Mesodermal cell (in vitro differentiated cells): Measurements from ENCODE around the gene SUPV3L1.

Experiments
- H3K27ac ChIP-seq: 2 replicates; pipeline ENCODE4 v1.7.0; 2013; ENCODE audit warnings: mild to moderate bottlenecking, low read depth, low read length, moderate library complexity; ENCODE audit not compliant: severe bottlenecking
- H3K36me3 ChIP-seq: 2 replicates; pipeline ENCODE4 v1.7.1; 2013; ENCODE audit warnings: mild to moderate bottlenecking, low read length, moderate library complexity; ENCODE audit not compliant: control insufficient read depth, insufficient read depth
- H3K4me1 ChIP-seq: one replicate; pipeline ENCODE4 v1.7.1; 2013; ENCODE audit warnings: mild to moderate bottlenecking, low read length; ENCODE audit not compliant: insufficient read depth, control insufficient read depth, poor library complexity, severe bottlenecking
- H3K4me3 ChIP-seq: 2 replicates; pipeline ENCODE4 v1.7.0; 2013; ENCODE audit warnings: low read length, control low read depth, mild to moderate bottlenecking; ENCODE audit not compliant: insufficient read depth, poor library complexity, severe bottlenecking; ENCODE audit errors: extremely low read depth
- H3K9me3 ChIP-seq: 2 replicates; pipeline ENCODE4 v1.7.1; 2013; ENCODE audit warnings: mild to moderate bottlenecking, low read length, moderate library complexity; ENCODE audit not compliant: control insufficient read depth
- WGBS, 2 experiments: methylation state at CpG; one replicate each; pipeline ENCODE4 v1.1.5; 2013; ENCODE audit warnings: missing lambda C conversion rate in 2 of 2; ENCODE audit not compliant: insufficient coverage in 2 of 2; 5-methylcytosine and 5-hydroxymethylcytosine counted together

SUPV3L1 gene

DNA sequence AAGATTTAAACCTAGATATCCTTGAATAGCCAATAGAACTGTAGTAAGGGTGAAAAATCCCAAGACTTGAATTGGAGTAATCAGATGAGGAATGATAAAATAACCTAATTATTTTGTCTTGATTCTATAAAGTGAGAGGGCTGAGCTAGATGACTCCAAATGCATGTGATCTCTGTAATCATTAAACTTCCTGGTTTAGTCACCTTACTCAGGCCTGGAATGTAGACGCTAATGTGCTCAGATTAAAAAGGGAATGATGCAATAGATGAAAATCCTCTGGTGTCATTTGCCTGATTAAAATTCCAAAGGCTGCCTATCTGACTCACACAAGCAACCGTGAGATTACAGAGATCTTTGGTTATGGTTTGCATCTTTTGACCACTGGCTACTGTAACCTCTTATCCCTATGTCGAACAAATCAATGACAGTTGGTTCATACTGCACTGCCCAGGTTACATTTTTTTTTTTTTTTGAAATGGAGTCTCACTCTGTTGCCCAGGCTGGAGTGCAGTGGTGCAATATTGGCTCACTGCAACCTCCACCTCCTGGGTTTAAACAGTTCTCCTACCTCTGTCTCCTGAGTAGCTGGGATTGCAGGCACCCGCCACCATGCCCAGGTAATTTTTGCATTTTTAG, 37.2 kb downstream of the SUPV3L1 start:
- WGBS, 2 experiments: 88 to 94% methylated on average over 2 to 3 of the region's 4 CpGs
- Histone ChIP-seq H3K27ac (peak overlapping the region; percentile 5), H3K36me3 (no peaks in the 10 kb centered on the region), H3K9me3 (peaks cover 5% of the 10 kb centered on the region), H3K4me3 (no peak overlapping the region), H3K4me1 (peaks cover 18% of the 10 kb centered on the region)

DNA sequence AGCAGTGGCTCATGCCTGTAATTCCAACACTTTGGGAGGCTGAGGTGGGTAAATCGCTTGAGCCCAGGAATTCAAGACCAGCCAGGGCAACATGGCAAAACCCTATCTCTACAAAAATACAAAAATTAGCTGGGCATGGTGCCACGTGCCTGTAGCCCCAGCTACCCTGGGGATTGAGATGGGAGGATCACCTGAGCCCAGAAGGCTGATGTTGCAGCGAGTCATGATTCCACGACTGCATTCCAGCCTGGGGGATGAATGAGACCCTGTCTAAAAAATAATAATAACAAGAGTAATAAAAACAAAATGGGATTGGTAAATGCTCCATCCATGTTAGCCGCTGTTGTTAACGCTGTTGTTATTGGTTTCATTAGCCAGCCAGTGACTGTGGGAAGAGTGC, 38.8 kb downstream of the SUPV3L1 start:
- H3K36me3 ChIP-seq: no peaks in the 10 kb centered on the region
- peaks cover 5% of the 10 kb centered on the region for H3K9me3 ChIP-seq
- H3K27ac ChIP-seq: no peak overlapping the region
- H3K4me3 ChIP-seq: no peak overlapping the region
- 97 to 100% methylated on average over 3 of the region's 6 CpGs for WGBS, 2 experiments
- H3K4me1 ChIP-seq: peaks cover 23% of the 10 kb centered on the region

DNA sequence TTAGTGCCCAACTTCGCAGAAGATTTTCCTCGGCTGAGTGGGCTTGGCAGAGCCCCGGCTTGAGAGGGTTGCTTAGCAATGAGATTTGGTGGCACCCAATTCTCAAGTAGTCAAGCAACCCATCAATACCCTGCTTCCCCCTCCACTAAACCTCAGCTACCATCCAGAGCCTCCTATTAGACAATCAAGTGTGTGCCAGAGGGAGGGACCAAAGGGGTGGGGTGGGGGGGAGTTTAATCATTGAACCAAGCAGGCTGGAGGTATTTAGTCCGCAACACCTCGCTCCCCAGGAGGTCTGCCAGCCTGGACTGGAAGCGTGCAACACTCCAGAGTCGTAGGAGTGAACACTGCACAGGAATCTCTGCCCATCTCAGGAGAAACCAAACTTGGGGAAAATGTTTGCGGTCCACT, 40.0 kb downstream of the SUPV3L1 start, which contains the start of gene HKDC1:
HKDC1 (plus strand) TSS at position 292 of the 411 bp plus-strand sequence; CDS start at position 396, 104 bp downstream.
- WGBS, 2 experiments: 96 to 98% methylated on average over 6 to 7 of the region's 8 CpGs
- Histone ChIP-seq H3K9me3 (no peaks in the 10 kb centered on the region), H3K4me1 (peaks cover 23% of the 10 kb centered on the region), H3K4me3 (no peak within 1 kb of the TSS), H3K36me3 (no peaks in the 10 kb centered on the region), H3K27ac (peak within 1 kb of the TSS; percentile 10)

DNA sequence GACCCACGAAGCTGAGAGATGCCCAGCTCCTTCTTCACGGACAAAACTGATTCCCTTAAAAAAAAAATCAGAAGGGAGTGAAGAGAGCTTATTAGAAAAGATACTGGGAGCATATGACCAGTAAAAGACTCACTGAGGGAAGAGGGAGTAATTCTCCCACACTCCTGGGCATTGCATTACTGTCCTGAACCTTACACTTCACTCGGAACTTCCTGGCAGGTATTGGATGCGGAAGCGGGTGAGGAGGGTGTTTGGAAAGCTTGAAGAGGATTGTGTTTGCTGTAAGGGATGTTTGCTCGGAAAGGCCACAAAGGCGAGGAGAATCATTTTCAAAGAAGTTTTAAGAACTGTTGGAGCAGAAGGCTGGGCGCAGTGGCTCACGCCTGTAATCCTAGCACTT, 40.5 kb downstream of the SUPV3L1 start:
- WGBS, 2 experiments: 91 to 95% methylated on average over 5 to 9 of the region's 9 CpGs
- peaks cover 25% of the 10 kb centered on the region for H3K4me1 ChIP-seq
- no peak overlapping the region for H3K4me3 ChIP-seq
- H3K36me3 ChIP-seq: no peaks in the 10 kb centered on the region
- no peaks in the 10 kb centered on the region for H3K9me3 ChIP-seq
- H3K27ac ChIP-seq: no peak overlapping the region

DNA sequence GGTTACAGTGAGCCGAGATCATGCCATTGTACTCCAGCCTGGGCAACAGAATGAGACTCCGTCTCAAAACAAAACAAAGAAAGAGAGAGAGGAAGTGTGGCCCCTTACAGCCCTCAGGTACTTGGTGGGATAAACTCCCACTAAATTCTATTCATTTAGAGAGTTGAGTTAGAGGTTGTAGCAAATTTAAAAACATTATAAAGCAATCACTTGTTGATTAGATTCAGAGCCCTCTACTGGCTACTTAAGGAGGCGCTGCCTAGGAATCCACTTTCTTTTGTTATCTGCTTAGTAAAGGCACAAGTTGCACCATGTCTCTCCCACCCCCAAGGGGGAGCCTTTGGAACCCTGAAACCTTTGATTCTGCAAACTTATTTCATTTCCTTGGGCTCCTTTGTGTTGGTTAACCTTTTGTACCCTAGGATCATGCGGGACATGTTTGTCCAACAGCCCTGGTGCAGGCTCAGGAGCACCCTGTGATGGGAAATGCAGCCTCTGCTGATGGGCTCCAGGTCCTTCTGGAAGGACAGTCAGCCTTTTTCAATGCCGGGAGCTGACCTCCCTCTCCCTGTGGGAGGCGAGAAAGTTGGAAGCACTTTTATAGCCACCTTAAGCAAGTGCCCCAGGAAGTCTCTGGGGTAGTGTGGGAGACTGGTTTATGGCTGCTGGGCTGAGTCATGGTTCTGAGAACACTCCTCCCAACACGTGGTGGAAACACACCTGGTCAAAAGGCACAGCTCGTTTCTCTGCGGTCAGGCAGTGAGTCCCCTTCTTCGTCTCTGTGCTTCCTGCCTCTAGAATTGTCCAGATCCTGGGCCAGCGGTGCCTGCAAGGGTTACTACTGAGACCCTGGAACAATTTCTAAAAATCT, 42.4 kb downstream of the SUPV3L1 start:
- WGBS, 2 experiments: 73 to 80% methylated on average over 8 of the region's 11 CpGs
- Histone ChIP-seq H3K27ac (peak overlapping the region; percentile 29), H3K36me3 (no peaks in the 10 kb centered on the region), H3K9me3 (no peaks in the 10 kb centered on the region), H3K4me3 (no peak overlapping the region), H3K4me1 (peaks cover 18% of the 10 kb centered on the region)

DNA sequence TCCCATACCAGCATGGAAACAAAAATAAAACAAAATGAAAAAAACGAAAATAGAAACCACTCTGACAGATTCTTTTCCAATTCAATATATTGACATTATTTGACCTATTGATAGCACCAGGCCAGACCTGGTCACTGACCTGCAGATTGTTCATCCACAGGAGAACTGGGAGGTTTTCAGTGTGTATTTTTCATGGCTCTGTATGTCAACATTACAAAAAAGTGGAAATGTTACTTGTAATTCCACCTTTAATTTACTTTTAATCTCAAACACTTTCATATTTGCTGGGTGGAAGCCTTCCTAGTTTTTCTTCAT, 43.0 kb downstream of the SUPV3L1 start:
- Histone ChIP-seq H3K27ac (no peak overlapping the region), H3K9me3 (no peaks in the 10 kb centered on the region)
- 86% methylated on average over 1 of the region's 1 CpG; no CpG with 5 or more reads in 1 of the 2 experiments for WGBS, 2 experiments

DNA sequence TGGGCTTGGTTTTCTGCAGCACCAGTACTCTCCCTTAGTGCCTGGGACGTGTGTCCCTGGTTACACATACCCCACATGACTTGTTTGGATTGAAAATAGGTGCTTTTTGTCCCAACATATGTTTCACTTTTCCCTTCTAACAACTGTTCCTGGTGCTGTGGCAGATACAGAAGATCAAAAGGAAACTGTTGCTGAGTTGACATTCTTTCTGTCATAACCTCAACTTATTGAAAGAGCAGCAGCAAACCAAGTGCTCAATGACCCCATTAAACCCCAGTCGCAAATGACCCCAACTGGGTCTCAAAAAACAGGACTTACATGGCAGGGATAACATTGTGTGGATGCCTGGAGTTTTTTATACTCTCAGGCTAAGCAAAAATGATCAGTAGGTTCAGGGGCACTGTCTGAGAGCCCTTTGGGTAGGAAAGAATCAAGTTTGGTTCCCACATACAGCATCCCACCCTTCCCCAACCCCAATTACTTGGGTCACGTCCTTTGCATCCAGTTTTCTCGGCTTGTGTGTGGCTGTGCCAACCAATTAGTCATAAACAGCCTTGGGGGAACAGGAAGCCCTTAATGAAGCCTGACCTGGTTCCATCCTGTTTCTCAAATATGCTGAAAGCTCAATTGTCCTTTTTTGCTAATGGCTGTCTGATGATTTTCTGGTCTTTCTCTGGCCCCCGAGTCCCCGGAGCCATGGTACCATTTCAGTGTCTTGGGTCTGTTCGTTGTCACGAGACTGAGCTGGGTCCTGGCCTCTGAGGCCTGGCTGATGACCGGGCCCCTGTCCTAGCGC, 45.0 kb downstream of the SUPV3L1 start:
- Histone ChIP-seq H3K4me1 (peaks cover 18% of the 10 kb centered on the region), H3K9me3 (no peaks in the 10 kb centered on the region), H3K36me3 (no peaks in the 10 kb centered on the region), H3K27ac (peak overlapping the region; percentile 71), H3K4me3 (no peak overlapping the region)
- WGBS, 2 experiments: 85 to 92% methylated on average over 7 to 8 of the region's 10 CpGs

More for the DNA sequence above, 43.0 kb downstream of the SUPV3L1 start:
- peaks cover 17% of the 10 kb centered on the region for H3K4me1 ChIP-seq
- no peaks in the 10 kb centered on the region for H3K36me3 ChIP-seq
- H3K4me3 ChIP-seq: no peak overlapping the region

DNA sequence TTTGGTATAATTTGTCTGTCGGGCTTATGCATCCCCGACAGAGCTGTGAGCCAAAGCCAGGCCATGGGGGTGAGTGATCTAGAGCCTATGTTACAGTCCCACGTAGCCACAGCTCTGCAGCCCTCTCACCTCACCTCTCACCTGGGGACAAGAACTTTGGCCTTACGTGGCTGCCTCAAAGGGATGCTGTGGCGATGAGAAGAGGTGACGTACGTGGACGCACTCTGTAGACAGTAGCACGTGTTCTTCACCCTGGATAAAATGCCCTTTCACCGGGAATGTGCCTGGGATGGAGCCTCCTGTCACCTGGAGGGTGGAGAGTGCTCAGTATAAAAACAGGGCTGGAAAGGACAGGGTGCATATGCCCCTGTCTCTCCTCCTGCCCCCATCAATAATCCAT, 45.6 kb downstream of the SUPV3L1 start:
- H3K27ac ChIP-seq: peak overlapping the region; percentile 71
- 57 to 77% methylated on average over 5 to 6 of the region's 10 CpGs for WGBS, 2 experiments

DNA sequence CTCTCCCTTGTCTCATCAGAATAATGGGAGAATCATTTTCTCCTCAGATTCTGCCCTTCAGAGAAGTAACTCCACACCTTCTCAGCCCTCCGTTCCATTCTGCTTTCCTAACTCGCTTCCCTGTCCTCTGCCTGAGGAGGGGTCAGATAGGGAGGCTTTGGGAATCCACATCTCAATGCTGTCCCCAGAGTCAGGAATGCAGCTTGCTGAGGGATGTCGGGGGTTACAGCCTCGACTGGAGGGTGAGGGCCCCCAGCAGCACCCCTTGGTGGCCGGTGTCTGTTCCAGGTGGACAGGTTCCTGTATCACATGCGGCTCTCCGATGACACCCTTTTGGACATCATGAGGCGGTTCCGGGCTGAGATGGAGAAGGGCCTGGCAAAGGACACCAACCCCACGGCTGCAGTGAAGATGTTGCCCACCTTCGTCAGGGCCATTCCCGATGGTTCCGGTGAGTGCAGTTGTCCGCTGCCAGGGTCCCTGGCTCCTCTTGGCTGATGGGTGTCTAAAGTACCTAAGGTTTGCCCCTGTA, 47.0 kb downstream of the SUPV3L1 start:
- 88 to 91% methylated on average over 12 of the region's 14 CpGs for WGBS, 2 experiments
- Histone ChIP-seq H3K4me3 (no peak overlapping the region), H3K9me3 (no peaks in the 10 kb centered on the region), H3K27ac (no peak overlapping the region), H3K4me1 (peaks cover 23% of the 10 kb centered on the region), H3K36me3 (no peaks in the 10 kb centered on the region)

More for the DNA sequence above, 45.6 kb downstream of the SUPV3L1 start:
- no peaks in the 10 kb centered on the region for H3K9me3 ChIP-seq
- H3K36me3 ChIP-seq: no peaks in the 10 kb centered on the region
- H3K4me3 ChIP-seq: no peak overlapping the region
- H3K4me1 ChIP-seq: peaks cover 18% of the 10 kb centered on the region

DNA sequence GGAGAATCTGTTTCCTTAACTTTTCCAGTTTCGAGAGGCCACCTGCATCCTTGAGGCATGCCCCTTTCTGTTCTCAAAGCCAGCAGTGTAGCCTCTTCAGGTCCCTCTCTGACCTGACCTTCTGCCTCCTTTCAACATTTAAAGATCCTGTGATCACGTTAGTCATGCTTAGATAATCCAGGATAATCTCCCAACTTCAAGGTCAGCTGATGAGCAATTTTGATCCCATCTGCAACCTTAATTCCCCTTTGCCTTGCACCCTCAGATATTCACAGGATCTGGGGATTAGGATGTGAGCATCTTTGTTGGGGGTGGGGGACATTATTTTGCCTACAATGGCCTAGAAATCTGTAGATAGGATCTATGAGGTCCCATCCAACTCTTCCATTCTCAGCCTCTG, 48.1 kb downstream of the SUPV3L1 start:
- Histone ChIP-seq H3K27ac (no peak overlapping the region), H3K9me3 (no peaks in the 10 kb centered on the region), H3K4me1 (peaks cover 23% of the 10 kb centered on the region), H3K36me3 (no peaks in the 10 kb centered on the region), H3K4me3 (no peak overlapping the region)
- 83 to 93% methylated on average over 2 of the region's 2 CpGs for WGBS, 2 experiments
